KOPT-K1 (cell line): ENCODE results near the gene SAMD4A.

Experiments used
- H3K27ac ChIP-seq: fragments of 200-600 bp; sonication (generic); 2 replicates; pipeline ENCODE4 v1.5.1; 2016; ENCODE audit warnings: antibody characterized with exemption, mild to moderate bottlenecking, low read depth, low read length; ENCODE audit not compliant: poor library complexity, severe bottlenecking
- H3K36me3 ChIP-seq: fragments of 200-600 bp; sonication (generic); 2 replicates; pipeline ENCODE4 v1.5.1; 2017; ENCODE audit warnings: antibody characterized with exemption, mild to moderate bottlenecking, low read length, moderate library complexity; ENCODE audit not compliant: insufficient read depth
- H3K9me3 ChIP-seq: fragments of 200-600 bp; sonication (generic); 2 replicates; pipeline ENCODE4 v1.5.1; 2017; ENCODE audit warnings: antibody characterized with exemption, low read length, mild to moderate bottlenecking; ENCODE audit not compliant: insufficient read depth, poor library complexity, severe bottlenecking

The SAMD4A gene

GRCh38 chr14:54754116-54754622 is 187.2 kb downstream of the SAMD4A start:
- Histone ChIP-seq H3K27ac (no peak overlapping the region), H3K9me3 (no peaks in the 10 kb centered on the region), H3K36me3 (no peaks in the 10 kb centered on the region)

DNA sequence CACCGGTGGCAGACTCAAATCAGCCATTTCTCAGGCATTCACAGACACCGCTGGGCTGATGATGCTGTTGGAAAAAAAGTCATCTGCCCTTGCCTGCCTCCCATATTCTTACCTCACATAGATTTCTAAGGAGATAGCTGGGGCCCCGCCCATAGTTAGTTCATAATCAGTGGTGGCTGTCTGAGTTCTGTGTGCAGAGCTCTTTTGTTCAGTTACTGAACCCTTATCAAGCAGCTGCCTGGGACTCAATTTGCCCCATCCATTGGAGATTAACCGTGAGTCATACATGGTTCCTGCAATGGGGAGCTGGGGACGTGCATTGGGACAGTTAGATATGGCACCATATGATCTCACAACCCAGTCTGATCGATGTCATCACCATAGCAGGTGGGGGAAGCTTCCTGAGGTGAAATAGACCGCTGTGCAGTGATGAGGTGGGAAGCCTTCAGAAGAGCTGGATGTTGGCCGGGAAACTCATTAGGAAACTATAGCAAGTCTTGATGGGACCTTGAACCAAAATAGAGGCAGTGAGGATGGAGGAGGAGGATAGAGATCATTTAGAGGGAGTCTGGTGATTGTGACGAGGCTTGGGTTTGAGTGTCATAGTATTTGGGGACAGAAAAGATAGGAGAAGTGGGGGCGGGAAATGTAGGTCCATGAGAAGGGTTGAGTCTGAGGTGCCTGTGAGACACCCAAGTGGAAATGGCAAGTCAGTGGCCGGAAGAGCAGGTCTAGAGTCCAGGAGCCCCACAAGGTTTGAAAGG is 187.9 kb downstream of the SAMD4A start:
- no peaks in the 10 kb centered on the region for H3K36me3 ChIP-seq
- no peaks in the 10 kb centered on the region for H3K9me3 ChIP-seq
- H3K27ac ChIP-seq: no peak overlapping the region

- H3K27ac ChIP-seq: no peak overlapping the region
- no peaks in the 10 kb centered on the region for H3K36me3 ChIP-seq
- no peaks in the 10 kb centered on the region for H3K9me3 ChIP-seq
Measured at GRCh38 chr14:54756656-54757392, 189.9 kb downstream of the SAMD4A start.

DNA sequence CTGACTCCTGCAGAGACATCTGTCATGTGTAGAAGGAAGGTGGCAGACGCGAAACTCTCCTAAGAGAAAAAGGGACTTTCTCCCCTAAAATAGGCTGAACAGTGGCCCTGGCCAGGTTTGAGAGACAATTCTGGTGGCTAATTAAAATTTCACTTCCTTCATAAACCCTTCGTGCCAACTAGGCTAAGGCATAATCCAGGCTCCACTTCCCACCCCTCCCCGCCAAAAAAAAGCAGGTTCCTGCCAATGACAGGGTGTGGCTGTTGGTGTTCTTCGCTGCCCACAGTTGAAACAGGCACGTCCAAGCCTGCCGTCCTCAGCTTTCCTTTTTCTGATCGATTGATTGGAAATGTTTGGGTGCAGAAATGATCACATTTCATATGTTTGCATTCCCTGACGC is 191.1 kb downstream of the SAMD4A start:
- Histone ChIP-seq H3K9me3 (no peaks in the 10 kb centered on the region), H3K27ac (no peak overlapping the region), H3K36me3 (no peaks in the 10 kb centered on the region)

DNA sequence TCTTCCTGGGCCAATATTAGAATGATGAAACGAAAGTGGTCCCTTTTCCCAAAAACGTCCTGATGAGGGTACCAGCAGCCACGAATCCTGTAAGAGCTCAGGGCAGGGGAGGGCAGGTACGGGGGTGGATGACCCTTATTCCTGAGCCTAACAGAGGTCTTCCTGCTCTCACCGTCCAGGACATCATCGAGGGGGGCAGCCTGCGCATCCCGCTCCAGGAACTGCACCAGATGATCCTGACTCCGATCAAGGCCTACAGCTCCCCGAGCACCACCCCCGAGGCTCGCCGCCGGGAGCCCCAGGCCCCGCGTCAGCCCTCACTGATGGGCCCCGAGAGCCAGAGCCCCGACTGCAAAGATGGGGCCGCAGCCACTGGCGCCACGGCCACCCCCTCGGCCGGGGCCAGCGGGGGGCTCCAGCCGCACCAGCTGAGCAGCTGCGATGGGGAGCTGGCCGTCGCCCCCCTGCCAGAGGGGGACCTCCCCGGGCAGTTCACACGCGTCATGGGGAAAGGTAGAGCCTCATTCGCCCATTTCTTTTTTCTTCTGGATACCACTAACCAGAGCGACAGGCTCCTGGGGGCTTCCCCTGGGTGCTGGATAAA is 193.2 kb downstream of the SAMD4A start:
- H3K27ac ChIP-seq: no peak overlapping the region
- H3K9me3 ChIP-seq: no peaks in the 10 kb centered on the region
- no peaks in the 10 kb centered on the region for H3K36me3 ChIP-seq

- Histone ChIP-seq H3K9me3 (no peaks in the 10 kb centered on the region), H3K27ac (no peak overlapping the region), H3K36me3 (no peaks in the 10 kb centered on the region)
Measured at GRCh38 chr14:54760866-54761575, 194.1 kb downstream of the SAMD4A start.

DNA sequence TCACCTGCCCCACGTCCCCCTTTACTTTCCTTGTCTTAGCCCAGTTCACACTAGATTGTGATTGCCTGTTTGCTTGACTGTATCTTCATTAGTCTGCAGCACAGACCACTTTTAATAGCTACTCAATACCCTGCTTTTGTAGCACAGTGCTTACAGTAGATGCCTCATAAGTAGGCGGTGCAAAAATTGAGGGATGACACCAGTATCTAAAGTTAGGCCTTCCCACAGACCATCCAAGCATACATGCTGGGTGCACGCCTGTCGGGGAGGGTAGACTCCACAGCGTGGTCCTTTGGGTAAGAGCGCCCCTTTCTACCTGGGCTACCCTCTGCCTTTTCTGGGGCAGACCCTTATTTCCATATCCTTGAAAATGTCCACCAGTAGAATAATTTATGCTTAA is 194.9 kb downstream of the SAMD4A start:
- H3K36me3 ChIP-seq: no peaks in the 10 kb centered on the region
- H3K9me3 ChIP-seq: no peaks in the 10 kb centered on the region
- no peak overlapping the region for H3K27ac ChIP-seq

GRCh38 chr14:54762296-54762695 is 195.4 kb downstream of the SAMD4A start:
- no peaks in the 10 kb centered on the region for H3K36me3 ChIP-seq
- no peaks in the 10 kb centered on the region for H3K9me3 ChIP-seq
- H3K27ac ChIP-seq: no peak overlapping the region

GRCh38 chr14:54763761-54764160 is 196.8 kb downstream of the SAMD4A start:
- no peaks in the 10 kb centered on the region for H3K36me3 ChIP-seq
- no peaks in the 10 kb centered on the region for H3K9me3 ChIP-seq
- H3K27ac ChIP-seq: no peak overlapping the region

- H3K27ac ChIP-seq: no peak overlapping the region
- no peaks in the 10 kb centered on the region for H3K36me3 ChIP-seq
- no peaks in the 10 kb centered on the region for H3K9me3 ChIP-seq
Measured at GRCh38 chr14:54766276-54767138, 199.6 kb downstream of the SAMD4A start.

DNA sequence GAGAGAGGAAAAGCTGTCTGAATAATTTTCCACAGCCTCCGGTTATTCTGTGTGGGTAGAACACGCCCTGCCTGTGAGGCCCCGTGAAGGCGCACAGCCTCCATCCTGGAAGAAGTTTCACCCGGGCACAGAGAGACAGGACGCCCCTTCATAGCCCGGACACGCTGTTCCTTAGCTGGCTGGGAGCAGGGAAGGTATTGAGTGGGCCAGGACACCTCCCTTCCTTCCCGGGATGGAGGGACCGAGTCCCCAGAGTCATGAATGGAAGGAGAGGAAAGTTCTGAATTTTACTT is 200.2 kb downstream of the SAMD4A start:
- Histone ChIP-seq H3K36me3 (no peaks in the 10 kb centered on the region), H3K27ac (no peak overlapping the region), H3K9me3 (no peaks in the 10 kb centered on the region)

- Histone ChIP-seq H3K36me3 (no peaks in the 10 kb centered on the region), H3K9me3 (no peaks in the 10 kb centered on the region), H3K27ac (no peak overlapping the region)
Measured at GRCh38 chr14:54767450-54767849, 200.5 kb downstream of the SAMD4A start.

DNA sequence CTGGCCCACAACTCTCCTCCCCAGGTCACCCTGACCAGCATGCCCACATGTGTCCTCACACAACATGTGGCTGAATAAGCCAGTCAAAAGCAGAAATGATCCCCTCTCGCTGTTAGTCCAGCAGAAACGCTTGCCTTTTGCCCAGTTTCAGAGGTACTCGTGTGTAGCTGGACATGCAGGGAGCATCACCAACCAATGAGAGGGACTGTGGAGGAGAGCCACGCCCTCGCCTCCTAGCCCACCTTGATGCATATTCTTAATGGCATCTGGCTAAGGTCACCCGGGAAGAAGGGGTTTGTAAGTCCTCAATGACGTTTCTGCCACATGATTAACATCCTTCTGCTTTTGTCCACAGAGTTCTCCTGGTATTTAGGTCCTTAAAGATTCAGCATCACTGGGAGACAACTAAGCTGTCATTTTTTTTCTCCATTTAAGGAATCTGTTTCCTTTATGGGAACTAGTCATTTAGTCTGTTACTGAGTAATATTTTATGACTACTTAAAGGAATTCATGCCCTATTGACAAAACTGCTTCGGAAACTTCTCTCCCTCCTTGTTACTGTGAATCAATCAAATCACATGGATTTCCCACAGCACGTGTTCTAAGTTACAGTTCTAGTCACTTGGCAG is 201.7 kb downstream of the SAMD4A start:
- Histone ChIP-seq H3K27ac (no peak overlapping the region), H3K36me3 (no peaks in the 10 kb centered on the region), H3K9me3 (no peaks in the 10 kb centered on the region)
